Thymus (tissue), 2 donors: ENCODE data around the gene RNASE3. TPM values are rescaled to one million over a fixed set of nuclear protein-coding genes. Genes with fewer than 3 reads are reported as not detected.

Source experiments
- polyA plus RNA-seq: library from polyadenylated mRNA; stranded (reverse); fragments of 200-250 nt; gene quantifications from one replicate; pipeline ENCODE4 v1.2.3, GENCODE V29; 2013
- total RNA-seq: library from RNA; stranded (reverse); fragments of 120-200 nt; gene quantifications from one replicate; pipeline ENCODE4 v1.2.4, GENCODE V29; 2013
- donor health status: healthy.

The RNASE3 gene
- total and polyA plus RNA-seq, 2 donors, result 1.2 to 26.7 TPM

Other genes with a start within 250 kb of the RNASE3 start
- gene OR6S1, start 249.7 kb upstream of the RNASE3 start, total RNA-seq, result not detected
- gene OR6S1, start 249.7 kb upstream of the RNASE3 start, polyA plus RNA-seq, result not detected
- 1.7 TPM for gene RNASE4, start 206.8 kb upstream of the RNASE3 start, total RNA-seq
- 25.4 TPM for gene RNASE4, start 206.8 kb upstream of the RNASE3 start, polyA plus RNA-seq
- 0.99 TPM for gene ANG, start 202.6 kb upstream of the RNASE3 start, total RNA-seq
- gene ANG, start 202.6 kb upstream of the RNASE3 start, polyA plus RNA-seq, result 9.1 TPM
- gene EDDM3A, start 145.5 kb upstream of the RNASE3 start, total RNA-seq, result not detected
- gene EDDM3A, start 145.5 kb upstream of the RNASE3 start, polyA plus RNA-seq, result 0.11 TPM
- 0.09 TPM for gene EDDM3B, start 123.0 kb upstream of the RNASE3 start, total RNA-seq
- 1.7 TPM for gene EDDM3B, start 123.0 kb upstream of the RNASE3 start, polyA plus RNA-seq
- gene RNASE6, start 110.1 kb upstream of the RNASE3 start, total RNA-seq, result 31.3 TPM
- 87.1 TPM for gene RNASE6, start 110.1 kb upstream of the RNASE3 start, polyA plus RNA-seq
- 200 TPM for gene RNASE1, start 88.5 kb upstream of the RNASE3 start, total RNA-seq
- gene RNASE1, start 88.5 kb upstream of the RNASE3 start, polyA plus RNA-seq, result 491 TPM
- gene RNASE2, start 64.1 kb downstream of the RNASE3 start, total RNA-seq, result 49.1 TPM
- gene RNASE2, start 64.1 kb downstream of the RNASE3 start, polyA plus RNA-seq, result 16.6 TPM
- gene METTL17, start 98.6 kb downstream of the RNASE3 start, total RNA-seq, result 64.2 TPM
- gene METTL17, start 98.6 kb downstream of the RNASE3 start, polyA plus RNA-seq, result 99.5 TPM
- 1.5 TPM for gene SLC39A2, start 107.9 kb downstream of the RNASE3 start, total RNA-seq
- gene SLC39A2, start 107.9 kb downstream of the RNASE3 start, polyA plus RNA-seq, result 7.0 TPM
- gene NDRG2, start 133.7 kb downstream of the RNASE3 start, total RNA-seq, result 19.8 TPM
- gene NDRG2, start 133.7 kb downstream of the RNASE3 start, polyA plus RNA-seq, result 77.8 TPM
- gene TPPP2, start 138.8 kb downstream of the RNASE3 start, total RNA-seq, result not detected
- gene TPPP2, start 138.8 kb downstream of the RNASE3 start, polyA plus RNA-seq, result 0.30 TPM
- not detected for gene RNASE13, start 143.4 kb downstream of the RNASE3 start, total RNA-seq
- not detected for gene RNASE13, start 143.4 kb downstream of the RNASE3 start, polyA plus RNA-seq
- gene RNASE7, start 151.0 kb downstream of the RNASE3 start, total RNA-seq, result 0.47 TPM
- gene RNASE7, start 151.0 kb downstream of the RNASE3 start, polyA plus RNA-seq, result 1.6 TPM
- gene RNASE8, start 166.4 kb downstream of the RNASE3 start, total RNA-seq, result not detected
- not detected for gene RNASE8, start 166.4 kb downstream of the RNASE3 start, polyA plus RNA-seq
- 6.9 TPM for gene ARHGEF40, start 178.9 kb downstream of the RNASE3 start, total RNA-seq
- 6.5 TPM for gene ARHGEF40, start 178.9 kb downstream of the RNASE3 start, polyA plus RNA-seq
- 11.2 TPM for gene ZNF219, start 207.3 kb downstream of the RNASE3 start, total RNA-seq
- 21.9 TPM for gene ZNF219, start 207.3 kb downstream of the RNASE3 start, polyA plus RNA-seq
- 0.14 TPM for gene TMEM253, start 209.7 kb downstream of the RNASE3 start, total RNA-seq
- gene TMEM253, start 209.7 kb downstream of the RNASE3 start, polyA plus RNA-seq, result 0.98 TPM